Middle frontal gyrus (tissue), 1 donor: ENCODE results near the gene AAR2.

Experiments used
- DNase-seq: peaks from one replicate; pipeline ENCODE4 v3.0.0-alpha.2; 2015; ENCODE audit warnings: low spot score; ENCODE audit errors: extremely low spot score

Gene AAR2

GRCh38 chr20:36259177-36260061 lies 23.1 kb downstream of the AAR2 start:
- DNase-seq: no peak

- DNase-seq: no peak
These were observed 24.0 kb downstream of the AAR2 start for GRCh38 chr20:36260316-36260715.

GRCh38 chr20:36261389-36262105 lies 25.3 kb downstream of the AAR2 start:
- no peak for DNase-seq

GRCh38 chr20:36262440-36262839 lies 26.2 kb downstream of the AAR2 start:
- no peak for DNase-seq

GRCh38 chr20:36264426-36265246 lies 28.4 kb downstream of the AAR2 start:
- no peak for DNase-seq

- DNase-seq: no peak
These were observed 29.9 kb downstream of the AAR2 start for GRCh38 chr20:36266189-36266588.

- no peak for DNase-seq
These were observed 31.5 kb downstream of the AAR2 start for GRCh38 chr20:36267605-36268381.

GRCh38 chr20:36268440-36269342 lies 32.4 kb downstream of the AAR2 start:
- no peak for DNase-seq

- peak; percentile 70 for DNase-seq
These were observed 33.2 kb downstream of the AAR2 start for GRCh38 chr20:36269507-36269906.

GRCh38 chr20:36270744-36271638 lies 34.7 kb downstream of the AAR2 start:
- DNase-seq: no peak

- DNase-seq: no peak
These were observed 35.6 kb downstream of the AAR2 start for GRCh38 chr20:36271639-36272546.

GRCh38 chr20:36272547-36273220 lies 36.4 kb downstream of the AAR2 start:
- DNase-seq: no peak

- no peak for DNase-seq
These were observed 37.3 kb downstream of the AAR2 start for GRCh38 chr20:36273414-36274180.

GRCh38 chr20:36274181-36274841 lies 38.0 kb downstream of the AAR2 start:
- DNase-seq: no peak

GRCh38 chr20:36275011-36275410 lies 38.7 kb downstream of the AAR2 start:
- DNase-seq: no peak
